HEK293T (cell line): Measurements from ENCODE around the gene TARS2.

Source experiments
- ARNT ChIP-seq: fragments of 450-650 bp; IDR thresholded peaks from 2 replicates; pipeline ENCODE4 v1.6.1; 2017; ENCODE audit warnings: mild to moderate bottlenecking
- BHLHE40 ChIP-seq: fragments of 450-650 bp; IDR thresholded peaks from 2 replicates; pipeline ENCODE4 v1.6.1; 2016; ENCODE audit warnings: mild to moderate bottlenecking, moderate library complexity, borderline replicate concordance
- FOXA1 ChIP-seq: fragments of 450-650 bp; IDR thresholded peaks from 2 replicates; pipeline ENCODE4 v1.6.1; 2016; ENCODE audit warnings: mild to moderate bottlenecking
- FOXM1 ChIP-seq: fragments of 450-650 bp; IDR thresholded peaks from 2 replicates; pipeline ENCODE4 v1.6.1; 2017; ENCODE audit warnings: mild to moderate bottlenecking, borderline replicate concordance
- HDGF ChIP-seq: fragments of 450-650 bp; IDR thresholded peaks from 2 replicates; pipeline ENCODE4 v1.6.1; 2017; ENCODE audit warnings: antibody characterized with exemption, borderline replicate concordance
- L3MBTL2 ChIP-seq: fragments of 450-650 bp; conservative IDR thresholded peaks from 2 replicates; pipeline ENCODE4 v1.6.1; 2016; ENCODE audit warnings: mild to moderate bottlenecking
- NFRKB ChIP-seq: fragments of 450-650 bp; IDR thresholded peaks from 2 replicates; pipeline ENCODE4 v1.6.1; 2016; ENCODE audit warnings: mild to moderate bottlenecking, moderate library complexity
- SP1 ChIP-seq: fragments of 450-650 bp; IDR thresholded peaks from 2 replicates; pipeline ENCODE4 v1.6.1; 2017
- TF ChIP-seq, protein P1 (sequence below): fragments of 450-650 bp; IDR thresholded peaks from 2 replicates; pipeline ENCODE4 v1.6.1; 2016

DNA sequence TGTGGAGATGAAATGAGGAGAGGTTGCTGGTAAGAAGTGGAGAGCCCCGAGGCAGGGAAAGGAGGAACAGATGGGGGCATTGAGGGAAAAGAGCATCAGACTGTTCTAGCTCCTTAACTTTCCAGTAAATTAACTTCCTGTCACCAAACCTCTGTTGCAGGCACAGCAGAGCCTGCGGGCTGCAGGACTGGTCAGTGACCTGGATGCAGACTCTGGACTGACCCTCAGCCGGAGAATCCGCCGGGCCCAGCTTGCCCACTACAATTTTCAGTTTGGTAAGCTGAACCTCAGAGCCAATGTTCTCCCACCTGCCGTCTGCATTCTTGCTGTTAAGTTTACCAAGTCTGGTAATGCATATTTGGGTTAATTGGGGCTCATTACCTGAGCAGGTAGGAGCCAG is 18.2 kb downstream of the TARS2 start:
- TF ChIP-seq SP1 (no peak), BHLHE40 (no peak), L3MBTL2 (no peak), FOXM1 (no peak), ARNT (no peak), HDGF (no peak), FOXA1 (no peak), NFRKB (no peak)
- TF ChIP-seq, protein P1, sequence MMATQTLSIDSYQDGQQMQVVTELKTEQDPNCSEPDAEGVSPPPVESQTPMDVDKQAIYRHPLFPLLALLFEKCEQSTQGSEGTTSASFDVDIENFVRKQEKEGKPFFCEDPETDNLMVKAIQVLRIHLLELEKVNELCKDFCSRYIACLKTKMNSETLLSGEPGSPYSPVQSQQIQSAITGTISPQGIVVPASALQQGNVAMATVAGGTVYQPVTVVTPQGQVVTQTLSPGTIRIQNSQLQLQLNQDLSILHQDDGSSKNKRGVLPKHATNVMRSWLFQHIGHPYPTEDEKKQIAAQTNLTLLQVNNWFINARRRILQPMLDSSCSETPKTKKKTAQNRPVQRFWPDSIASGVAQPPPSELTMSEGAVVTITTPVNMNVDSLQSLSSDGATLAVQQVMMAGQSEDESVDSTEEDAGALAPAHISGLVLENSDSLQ, result no peak
